SK-N-MC (cell line): ENCODE measurements around the gene LRRC8A.

Source experiments
- EZH2 ChIP-seq: fragments of 200-600 bp; sonication (generic); IDR thresholded peaks from one replicate; pipeline ENCODE4 v1.6.1; 2017; ENCODE audit warnings: antibody characterized with exemption
- POLR2AphosphoS5 ChIP-seq: IDR thresholded peaks from 2 replicates; pipeline ENCODE4 v1.6.1; 2012; ENCODE audit warnings: mild to moderate bottlenecking, low read depth, low read length, borderline replicate concordance

DNA sequence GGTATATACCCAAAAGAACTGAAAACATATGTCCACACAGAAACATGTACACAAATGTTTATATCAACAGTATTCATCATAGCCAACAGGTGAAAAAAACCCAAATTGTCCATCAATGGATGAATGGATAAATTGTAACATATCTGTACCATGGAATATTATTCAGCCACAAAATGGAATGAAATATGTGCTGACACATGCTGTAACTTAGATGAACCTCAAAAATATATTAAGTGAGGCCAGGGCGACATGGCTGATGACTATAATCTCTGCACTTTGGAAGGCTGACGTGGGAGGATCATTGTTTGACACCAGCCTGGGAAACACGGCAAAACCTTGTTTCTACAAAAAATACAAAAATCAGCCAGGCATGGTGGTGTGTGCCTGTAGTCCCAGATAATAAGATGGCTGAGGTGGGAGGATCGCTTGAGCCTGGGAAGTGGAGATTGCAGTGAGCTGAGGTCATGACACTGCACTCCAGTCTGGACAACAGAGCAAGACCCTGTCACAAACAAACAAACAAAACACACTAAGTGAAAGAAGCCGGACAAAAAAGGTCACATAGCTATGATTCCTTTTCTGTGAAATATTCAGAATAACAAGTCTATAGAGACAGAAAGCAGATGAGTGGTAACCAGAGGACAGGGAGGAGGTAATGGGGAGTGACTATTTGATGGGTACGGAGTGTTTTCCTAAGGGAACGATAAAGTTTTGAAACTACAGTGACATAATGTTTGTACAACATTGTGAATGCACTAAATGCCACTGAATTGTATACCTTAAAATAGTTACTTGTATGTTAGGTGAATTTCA, 11.6 kb upstream of the LRRC8A start:
- no peak for TF ChIP-seq POLR2AphosphoS5
- TF ChIP-seq EZH2: no peak
